ENCODE data around the gene SLC25A38. TPM values are rescaled to one million over a fixed set of nuclear protein-coding genes. Genes with fewer than 3 reads are reported as not detected.

Gene SLC25A38
- total and polyA plus RNA-seq, 9 of the 15 experiments (the other 6 are each of a cell fraction or from before 2014, with no cell fraction given) = 13.5 to 51.1 (median 30.6) TPM

GRCh38 chr3:39383045-39383880 is at the start of gene SLC25A38 (continued):
- TF ChIP-seq, protein P1, sequence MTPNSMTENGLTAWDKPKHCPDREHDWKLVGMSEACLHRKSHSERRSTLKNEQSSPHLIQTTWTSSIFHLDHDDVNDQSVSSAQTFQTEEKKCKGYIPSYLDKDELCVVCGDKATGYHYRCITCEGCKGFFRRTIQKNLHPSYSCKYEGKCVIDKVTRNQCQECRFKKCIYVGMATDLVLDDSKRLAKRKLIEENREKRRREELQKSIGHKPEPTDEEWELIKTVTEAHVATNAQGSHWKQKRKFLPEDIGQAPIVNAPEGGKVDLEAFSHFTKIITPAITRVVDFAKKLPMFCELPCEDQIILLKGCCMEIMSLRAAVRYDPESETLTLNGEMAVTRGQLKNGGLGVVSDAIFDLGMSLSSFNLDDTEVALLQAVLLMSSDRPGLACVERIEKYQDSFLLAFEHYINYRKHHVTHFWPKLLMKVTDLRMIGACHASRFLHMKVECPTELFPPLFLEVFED (CRISPR knock-in tag; conservative IDR thresholded peaks at IDR 0.05) = peak; percentile 60; the same call in 1 of the 2 replicates
- TF ChIP-seq ILF3 (IDR thresholded peaks at IDR 0.05; ENCODE audit: borderline replicate concordance) (no peak), PTTG1 (tag; IDR thresholded peaks at IDR 0.05; ENCODE audit: low read depth) (no peak), MCM3 (IDR thresholded peaks at IDR 0.05) (no peak), CBFB (CRISPR knock-in tag; IDR thresholded peaks at IDR 0.05) (0 out of 2 replicates have a peak, but pooled peaks have one; percentile 20), ZBTB17 (CRISPR knock-in tag; IDR thresholded peaks at IDR 0.05) (peak; percentile 61; the same call in 1 of the 2 replicates), PML (IDR thresholded peaks at IDR 0.05; ENCODE audit: low read length) (no peak), NR4A1 (CRISPR knock-in tag; IDR thresholded peaks at IDR 0.05) (no peak), NR4A1 (tag; IDR thresholded peaks at IDR 0.05) (peak; percentile 37; the same call in 1 of the 2 replicates), AFF4 (CRISPR knock-in tag; IDR thresholded peaks at IDR 0.05) (peak; percentile 79; the same call in 1 of the 2 replicates), DMBX1 (CRISPR knock-in tag; IDR thresholded peaks at IDR 0.05; ENCODE audit: borderline replicate concordance) (no peak)

All from K562 (cell line).